GM12892 (cell line): ENCODE measurements around the gene TPST2.
A peak's percentile ranks its signal among the peaks of the same experiment; 100 is the strongest.
"Not testable (repeated sequence)": the region's sequence is repeated elsewhere in the genome, so short reads cannot be mapped to it uniquely, and the experiment has no call there.

Experiments used
- DNase-seq: peaks from one replicate; pipeline ENCODE4 v3.0.0; 2011; ENCODE audit not compliant: insufficient read length
- FAIRE-seq: peaks from 2 replicates; lab custom pipeline; 2011; peaks lifted over from hg19 to GRCh38; lab: Jason Lieb, UNC
- POLR2A ChIP-seq: IDR thresholded peaks from 2 replicates; pipeline ENCODE4 v1.6.1; 2011; ENCODE audit warnings: low read depth, low read length, control low read depth
- POLR2AphosphoS5 ChIP-seq: IDR thresholded peaks from 2 replicates; pipeline ENCODE4 v1.6.1; 2011; ENCODE audit warnings: low read depth, low read length, control low read depth
- TAF1 ChIP-seq: IDR thresholded peaks from 2 replicates; pipeline ENCODE4 v1.6.1; 2011; ENCODE audit warnings: low read depth, mild to moderate bottlenecking, control low read depth, low read length, borderline replicate concordance

Gene TPST2

DNA sequence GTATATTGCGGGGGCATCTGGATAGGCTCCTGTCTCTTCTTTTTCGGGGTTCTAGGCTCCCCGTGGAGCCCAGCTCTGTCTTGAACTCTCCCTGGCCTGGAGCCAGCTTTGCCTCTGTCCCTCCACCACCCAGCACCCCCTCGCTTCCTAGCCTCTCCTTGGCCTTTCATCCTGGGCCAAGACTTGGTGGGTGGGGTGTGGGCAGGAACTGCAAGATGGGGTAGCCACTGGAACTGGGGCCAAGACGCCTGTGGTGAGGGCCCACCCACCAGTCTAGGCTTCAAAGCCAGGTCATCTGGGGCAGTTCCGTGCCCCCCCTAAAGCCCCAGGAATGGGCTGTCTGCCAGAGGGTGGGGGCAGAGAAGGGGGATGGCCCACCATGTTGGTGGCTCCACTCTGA is 29.6 kb upstream of the TPST2 start:
- DNase-seq = no peak
- no peak for FAIRE-seq
- TF ChIP-seq POLR2A (no peak), TAF1 (no peak), POLR2AphosphoS5 (no peak)

DNA sequence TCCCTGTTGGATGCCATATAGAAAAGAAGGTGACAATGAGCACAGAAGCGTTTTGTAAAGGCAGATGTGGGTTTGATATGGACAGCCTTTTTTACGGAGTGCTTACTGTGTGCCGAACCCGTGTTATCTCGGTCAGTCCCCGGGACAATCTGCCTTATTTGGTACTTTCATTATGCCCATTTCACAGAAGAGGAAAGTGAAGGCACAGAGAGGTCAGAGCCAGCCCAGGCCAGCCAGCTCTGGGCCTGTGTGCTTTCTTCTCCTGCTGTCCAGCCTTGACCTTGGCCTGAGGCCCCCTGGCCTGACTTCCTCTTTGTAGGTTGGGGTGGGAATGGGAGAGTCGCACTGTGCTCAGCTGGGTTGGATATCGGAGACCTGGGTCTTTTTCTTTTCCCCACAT is 28.5 kb upstream of the TPST2 start:
- FAIRE-seq = no peak
- TF ChIP-seq TAF1 (no peak), POLR2AphosphoS5 (no peak), POLR2A (no peak)
- no peak for DNase-seq

DNA sequence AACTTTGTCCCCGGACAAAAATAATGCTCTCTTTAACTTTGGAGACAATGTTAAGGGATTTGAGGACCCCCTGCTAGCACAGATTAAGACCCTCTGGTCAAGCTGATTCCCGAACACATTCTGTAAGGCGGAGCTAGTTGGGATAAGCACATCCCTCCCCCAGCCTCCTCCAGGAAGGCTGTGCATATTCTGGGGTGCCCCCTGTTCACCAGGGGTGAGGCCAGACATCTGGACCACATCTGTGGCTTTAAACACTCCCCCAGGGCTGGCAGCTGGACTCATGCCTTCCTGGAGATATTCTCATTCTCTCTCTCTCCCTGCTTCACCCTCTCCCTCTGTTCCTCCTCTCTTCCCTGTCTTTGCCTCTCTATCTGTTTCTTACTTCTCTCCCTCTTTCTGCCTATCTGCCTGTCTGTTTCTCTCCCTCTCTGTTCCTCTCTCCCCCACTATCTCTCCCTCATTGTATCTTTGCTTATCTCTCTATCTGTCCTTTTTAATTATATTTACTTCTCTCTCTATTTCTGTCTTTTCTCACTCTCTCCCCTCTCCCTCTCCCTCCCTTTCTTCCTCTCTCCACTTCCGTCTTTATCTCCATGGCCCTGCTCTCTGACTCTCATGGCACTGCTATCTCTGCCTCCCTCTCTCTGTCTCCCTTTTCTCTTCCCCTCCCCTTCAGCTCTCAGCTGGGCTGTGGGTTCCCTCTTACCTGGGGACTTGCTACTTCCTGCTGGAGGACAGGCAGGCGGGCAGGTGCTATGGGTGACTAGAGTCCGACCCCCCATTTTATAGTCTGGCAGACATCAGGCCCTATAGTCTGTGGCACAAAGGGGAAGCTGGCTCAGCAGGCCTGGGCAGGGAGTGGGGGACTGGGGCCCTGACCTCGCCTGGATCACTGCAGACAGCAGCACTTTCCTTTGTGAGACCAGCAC is 27.6 kb upstream of the TPST2 start, which contains the start of gene CRYBB1:
TSS of gene CRYBB1 (minus strand) at position 757 of the 929 bp plus-strand sequence. CDS start 1,708 bp downstream, outside the sequence.
- TF ChIP-seq POLR2AphosphoS5 (no peak), POLR2A (no peak), TAF1 (no peak)
- FAIRE-seq (no peak), DNase-seq (no peak)

DNA sequence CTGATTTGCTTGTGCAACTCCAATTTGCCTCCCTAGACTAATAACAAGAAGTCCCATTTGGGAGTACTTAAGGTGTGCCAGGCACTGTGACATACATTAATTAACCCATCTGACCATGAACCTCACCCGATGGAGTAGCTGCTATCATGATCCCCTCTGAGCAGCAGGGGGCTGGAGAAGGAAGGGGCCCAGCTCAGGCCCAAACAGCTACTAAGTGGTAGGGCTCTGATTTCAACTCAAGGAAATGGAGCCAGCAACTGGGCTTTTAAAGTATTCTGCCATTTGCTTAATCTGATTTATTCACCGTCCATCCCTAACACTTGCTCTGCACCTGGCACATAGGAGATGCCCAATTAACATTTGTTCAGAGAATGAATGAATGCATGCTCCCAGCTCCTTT is 26.7 kb upstream of the TPST2 start:
- DNase-seq (no peak), FAIRE-seq (no peak)
- TF ChIP-seq POLR2A (no peak), POLR2AphosphoS5 (no peak), TAF1 (no peak)

DNA sequence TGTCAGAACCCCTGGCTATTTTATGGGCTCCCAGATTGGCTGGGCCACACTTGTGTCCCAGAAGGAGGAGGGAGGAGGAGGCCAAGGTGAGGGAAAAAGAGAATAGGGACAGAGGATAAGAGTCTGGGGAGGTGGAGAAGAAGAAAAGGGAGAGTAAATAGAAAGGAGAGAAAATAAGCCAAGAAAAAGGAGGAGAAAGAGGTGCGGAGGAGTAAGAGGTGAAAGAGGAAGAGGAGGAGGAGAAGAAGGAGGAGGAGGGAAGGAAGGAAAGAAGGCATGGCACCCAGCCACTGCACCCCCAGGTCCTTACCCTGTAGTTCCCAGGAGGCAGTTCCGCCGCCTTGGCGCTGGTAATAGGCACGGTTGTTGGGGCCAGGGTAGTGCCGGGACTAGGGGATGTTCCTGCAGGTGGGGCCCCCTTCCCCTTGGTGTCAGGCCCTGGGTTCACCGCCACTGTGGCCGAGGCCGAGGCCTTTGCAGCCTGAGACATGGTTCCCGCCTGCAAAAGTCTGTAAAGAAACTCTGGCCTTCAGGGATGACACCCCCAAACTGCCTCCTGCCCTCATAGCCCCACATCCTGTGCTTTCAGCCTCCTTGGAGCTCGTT is 26.0 kb upstream of the TPST2 start:
- FAIRE-seq (no peak), DNase-seq (no peak)
- TF ChIP-seq POLR2A (no peak), POLR2AphosphoS5 (no peak), TAF1 (no peak)

DNA sequence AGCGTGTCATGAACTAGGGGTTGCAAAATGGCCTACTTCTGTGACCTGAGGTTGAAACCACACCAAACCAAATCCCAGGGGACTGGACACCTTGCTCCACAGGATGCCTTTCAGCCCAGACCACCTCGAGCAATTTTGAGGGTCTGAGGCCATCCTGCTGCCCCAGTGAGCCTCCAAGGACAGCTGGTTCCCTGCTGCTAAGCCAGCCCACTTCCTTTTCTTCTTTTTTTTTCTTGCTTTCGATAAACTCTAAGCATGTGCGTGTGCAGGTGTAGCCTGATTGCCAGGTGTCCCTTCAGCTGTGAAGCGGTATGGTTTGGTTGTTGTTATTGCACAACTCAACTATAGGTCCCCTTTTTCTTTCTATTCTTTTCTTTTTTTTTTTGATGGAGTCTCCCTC is 25.2 kb upstream of the TPST2 start:
- DNase-seq (peak; percentile 49), FAIRE-seq (peak; percentile 73)
- TF ChIP-seq POLR2AphosphoS5 (peak; percentile 45; the same call in 1 of the 2 replicates), TAF1 (no peak)

DNA sequence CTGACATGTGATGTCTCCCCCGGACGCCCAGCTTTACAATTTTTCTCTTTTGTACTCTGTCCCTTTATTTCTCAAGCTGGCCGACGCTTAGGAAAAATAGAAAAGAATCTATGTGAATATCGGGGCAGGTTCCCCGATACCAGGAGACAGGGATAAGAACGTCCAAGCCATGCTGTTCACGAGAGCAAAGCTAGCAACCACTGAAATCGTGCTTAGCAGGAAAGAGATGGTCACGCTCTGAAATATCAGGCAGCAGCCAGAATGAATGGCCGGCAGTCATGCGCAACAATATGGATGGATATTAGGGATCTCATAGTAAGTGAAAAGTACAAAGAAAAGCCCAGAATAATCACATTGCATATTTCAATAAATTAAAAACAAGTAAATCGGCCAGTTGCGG is 24.4 kb upstream of the TPST2 start:
- DNase-seq (no peak), FAIRE-seq (no peak)
- TF ChIP-seq TAF1 (no peak), POLR2A (no peak), POLR2AphosphoS5 (no peak)

DNA sequence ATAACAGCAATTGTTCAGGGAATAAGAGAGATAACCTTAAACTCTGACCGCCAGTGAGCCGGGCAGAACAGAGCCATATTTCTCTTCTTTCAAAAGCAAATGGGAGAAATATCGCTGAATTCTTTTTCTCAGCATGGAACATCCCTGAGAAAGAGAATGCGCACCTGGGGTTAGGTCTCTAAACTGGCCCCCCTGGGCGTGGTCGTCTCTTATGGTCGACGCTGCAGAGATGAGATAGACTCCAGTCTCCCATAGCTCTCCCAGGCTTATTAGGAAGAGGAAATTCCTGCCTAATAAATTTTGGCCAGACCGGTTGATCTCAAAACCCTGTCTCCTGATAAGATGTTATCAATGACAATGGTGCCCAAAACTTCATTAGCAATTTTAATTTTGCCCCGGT is 23.8 kb upstream of the TPST2 start:
- FAIRE-seq, DNase-seq: not testable (repeated sequence)

DNA sequence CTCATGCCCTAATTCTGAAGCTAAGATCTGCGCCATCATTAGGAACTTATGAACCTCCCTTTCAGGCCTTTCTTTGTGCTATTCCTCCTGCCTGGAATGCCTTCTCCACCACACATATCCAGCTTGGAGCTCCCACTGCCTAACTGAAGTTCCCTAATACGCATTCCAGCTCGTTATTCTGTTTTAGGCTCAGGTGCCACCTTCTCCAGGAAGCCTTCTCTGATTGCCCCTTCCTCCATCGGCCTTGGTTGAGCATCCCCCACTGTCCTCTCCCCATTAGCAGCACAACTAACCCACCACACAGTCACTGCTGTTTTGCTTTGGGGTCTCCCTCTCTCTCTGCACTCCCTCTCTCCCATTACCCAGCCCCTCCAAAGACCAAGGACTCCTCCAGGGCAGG is 22.7 kb upstream of the TPST2 start:
- FAIRE-seq (no peak), DNase-seq (no peak)
- TF ChIP-seq TAF1 (no peak), POLR2AphosphoS5 (no peak), POLR2A (no peak)

DNA sequence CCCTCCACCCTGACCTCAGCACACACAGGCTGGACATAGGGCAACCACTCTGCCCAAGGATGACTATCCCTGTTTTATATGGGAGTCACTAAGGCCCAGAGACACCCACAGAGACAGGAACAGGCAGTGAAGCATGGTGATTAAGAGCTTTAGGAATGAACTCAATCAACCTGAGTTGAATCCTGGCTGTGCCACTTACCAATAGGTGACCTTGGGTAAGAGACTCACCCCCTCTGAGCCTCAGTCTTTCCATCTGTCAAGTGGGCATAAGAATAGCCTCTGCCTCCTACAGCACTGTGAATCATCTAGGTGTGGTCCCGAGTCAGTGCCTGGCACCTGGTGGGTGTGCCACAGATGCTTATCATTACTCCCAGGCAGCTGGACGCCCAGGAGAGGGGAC is 21.1 kb upstream of the TPST2 start:
- no peak for TF ChIP-seq POLR2A
- TF ChIP-seq TAF1 = no peak
- TF ChIP-seq POLR2AphosphoS5 = no peak
- FAIRE-seq (peak; percentile 53), DNase-seq (no peak)

DNA sequence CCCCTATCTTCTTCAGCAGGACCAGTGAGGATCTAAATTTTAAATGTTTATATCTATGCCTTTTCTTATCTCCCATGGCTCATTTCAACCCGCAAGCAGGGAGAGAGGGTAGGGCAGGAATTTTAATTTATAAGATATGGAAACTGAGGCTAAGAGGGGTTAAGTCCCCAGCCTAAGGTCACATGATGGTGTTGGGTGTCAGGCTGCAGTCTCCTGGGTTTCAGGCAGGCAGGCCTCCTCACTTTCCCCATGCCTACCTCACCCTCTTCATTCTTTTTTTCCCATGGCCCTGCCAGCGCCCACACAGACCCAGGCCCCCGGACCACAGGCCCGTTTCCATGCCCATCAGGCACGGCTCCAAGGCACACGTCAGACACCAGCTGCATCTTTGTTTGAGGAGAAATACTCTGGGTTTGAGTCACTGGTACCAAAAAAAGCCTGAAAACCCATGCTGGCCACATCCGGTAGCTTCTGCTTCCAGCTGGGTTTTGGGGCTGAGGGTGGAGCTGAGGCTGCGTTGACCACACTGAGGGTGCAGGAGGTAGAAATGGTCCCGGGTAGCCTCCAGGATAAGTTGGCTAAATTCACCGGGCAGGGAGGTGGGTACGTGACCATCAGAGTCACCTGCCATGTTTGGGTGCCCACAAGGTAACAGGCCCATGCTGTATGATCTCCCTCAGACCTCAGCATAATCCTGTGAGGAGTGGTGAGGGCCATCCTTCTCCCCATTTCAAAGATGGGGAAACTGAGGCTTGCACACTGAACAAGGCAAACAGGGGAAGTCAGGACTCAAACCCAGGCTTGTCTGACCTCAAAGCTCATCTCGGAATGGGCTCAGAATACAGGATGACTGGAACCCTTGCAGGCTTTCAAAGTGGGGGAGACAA is 20.4 kb upstream of the TPST2 start:
- peak; percentile 76 for DNase-seq
- FAIRE-seq = peak; percentile 99
- TF ChIP-seq POLR2AphosphoS5 = no peak; the same call in 1 of the 2 replicates
- no peak for TF ChIP-seq TAF1
- TF ChIP-seq POLR2A = no peak

DNA sequence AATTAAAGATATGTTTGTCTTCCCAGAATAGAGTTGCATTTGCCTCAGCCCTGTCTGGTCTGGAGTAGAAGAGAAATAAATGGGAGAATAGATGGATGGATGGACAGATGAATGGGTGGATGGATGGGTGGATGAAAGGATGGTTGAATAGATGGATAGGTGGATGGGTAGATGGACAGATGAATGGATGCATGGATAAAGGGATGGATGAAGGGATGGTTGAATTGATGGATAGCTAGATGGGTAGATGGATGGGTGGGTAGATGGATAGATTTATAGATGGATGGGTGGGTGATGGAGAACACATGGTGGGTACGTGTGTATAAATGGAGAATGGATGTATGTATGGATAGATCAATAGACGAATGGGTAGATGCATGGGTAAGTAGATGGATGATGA is 19.4 kb upstream of the TPST2 start:
- FAIRE-seq (peak; percentile 33), DNase-seq (no peak)
- TF ChIP-seq POLR2A (no peak), TAF1 (no peak), POLR2AphosphoS5 (no peak)
